Osteoblast (primary cell): ENCODE data around the gene EPHB4. TPM values are rescaled to one million over a fixed set of nuclear protein-coding genes. Genes with fewer than 3 reads are reported as not detected.

Experiments
- DNase-seq: peaks from one replicate; pipeline ENCODE4 v3.0.0; 2011; ENCODE audit warnings: low spot score, mixed read lengths; ENCODE audit not compliant: insufficient read length; ENCODE audit errors: missing footprints
- H2AFZ ChIP-seq: 2 replicates; pipeline ENCODE4 v1.6.0; 2011; ENCODE audit warnings: mild to moderate bottlenecking, low read length
- H3K27ac ChIP-seq: 2 replicates; pipeline ENCODE4 v1.5.1; 2011; ENCODE audit warnings: mild to moderate bottlenecking, low read depth, low read length, moderate library complexity
- H3K27me3 ChIP-seq: 2 replicates; pipeline ENCODE4 v1.6.0; 2012; ENCODE audit warnings: mild to moderate bottlenecking, control low read depth, inconsistent platforms, low read length, moderate library complexity; ENCODE audit not compliant: insufficient read depth
- H3K36me3 ChIP-seq: 2 replicates; pipeline ENCODE4 v1.5.1; 2011; ENCODE audit warnings: mild to moderate bottlenecking, low read length, control low read depth, moderate library complexity; ENCODE audit not compliant: insufficient read depth
- H3K4me1 ChIP-seq: 2 replicates; pipeline ENCODE4 v1.5.1; 2011; ENCODE audit warnings: mild to moderate bottlenecking, low read length, control low read depth, moderate library complexity; ENCODE audit not compliant: insufficient read depth
- H3K4me2 ChIP-seq: 2 replicates; pipeline ENCODE4 v1.6.0; 2011; ENCODE audit warnings: mild to moderate bottlenecking, low read length; ENCODE audit not compliant: insufficient read depth
- H3K4me3 ChIP-seq: fragments of 200-600 bp; sonication (generic); 3 replicates; pipeline ENCODE4 v1.5.1; 2012; ENCODE audit warnings: mild to moderate bottlenecking, low read length, inconsistent platforms; ENCODE audit not compliant: insufficient read depth
- H3K79me2 ChIP-seq: 2 replicates; pipeline ENCODE4 v1.6.0; 2012; ENCODE audit warnings: mild to moderate bottlenecking, low read length, control low read depth, inconsistent platforms; ENCODE audit not compliant: insufficient read depth
- H3K9me3 ChIP-seq: 2 replicates; pipeline ENCODE4 v1.5.1; 2011; ENCODE audit warnings: low read depth, low read length, control low read depth
- H4K20me1 ChIP-seq: 2 replicates; pipeline ENCODE4 v1.6.0; 2012; ENCODE audit warnings: mild to moderate bottlenecking, low read length, control low read depth; ENCODE audit not compliant: insufficient read depth
- total RNA-seq: library from RNA; depleted of rRNA; stranded (reverse); fragments of >200 nt; gene quantifications from 2 replicates; pipeline ENCODE4 v1.2.3, GENCODE V29; 2012
- TF ChIP-seq, protein P1 (sequence below): IDR thresholded peaks from 2 replicates; pipeline ENCODE4 v1.5.1; 2011; ENCODE audit warnings: mild to moderate bottlenecking, low read depth, low read length, moderate library complexity; ENCODE audit errors: extremely low read depth

EPHB4 gene
- total RNA-seq, 1 donor: 47.0 TPM

DNA sequence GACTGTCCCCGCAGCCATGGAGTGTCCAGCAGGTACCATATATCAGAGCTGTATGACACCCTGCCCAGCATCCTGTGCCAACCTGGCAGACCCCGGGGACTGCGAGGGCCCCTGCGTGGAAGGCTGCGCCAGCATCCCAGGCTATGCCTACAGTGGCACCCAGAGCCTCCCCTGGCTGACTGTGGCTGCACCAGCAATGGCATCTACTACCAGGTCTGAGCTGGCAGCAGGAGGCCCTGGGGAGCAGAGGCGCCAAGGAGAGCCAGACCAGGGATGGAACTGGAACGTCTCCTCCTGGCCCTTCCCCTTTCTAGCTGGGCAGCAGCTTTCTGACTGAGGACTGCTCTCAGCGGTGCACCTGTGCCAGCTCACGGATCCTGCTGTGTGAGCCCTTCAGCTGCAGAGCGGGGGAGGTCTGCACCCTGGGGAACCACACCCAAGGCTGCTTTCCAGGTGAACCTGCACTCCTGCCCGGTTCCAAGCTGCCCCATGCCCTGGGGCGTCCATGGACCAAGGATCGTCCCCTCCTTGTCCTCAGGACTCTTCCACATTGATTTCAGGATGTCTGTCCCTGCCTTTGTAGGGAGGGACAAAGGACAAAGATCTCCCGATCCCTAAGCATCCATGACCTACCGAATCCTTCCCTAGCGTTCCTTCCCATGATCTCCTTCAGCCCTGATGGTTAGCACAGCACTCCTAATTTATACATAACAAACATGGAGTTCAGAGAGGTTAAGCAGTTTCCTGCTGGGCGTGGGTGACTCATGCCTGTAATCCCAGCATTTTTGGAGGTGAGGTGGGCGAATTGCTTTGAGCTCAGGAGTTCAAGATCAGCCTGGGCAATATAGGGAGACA, 33.3 kb downstream of the EPHB4 start:
- peak; percentile 80 for DNase-seq
- Histone ChIP-seq H3K4me3 (no peak overlapping the region), H3K4me2 (no peak overlapping the region), H3K4me1 (no peaks in the 10 kb centered on the region), H3K36me3 (no peaks in the 10 kb centered on the region), H3K9me3 (no peaks in the 10 kb centered on the region), H3K79me2 (no peaks in the 10 kb centered on the region), H4K20me1 (no peaks in the 10 kb centered on the region), H3K27me3 (peaks cover 10% of the 10 kb centered on the region), H2AFZ (no peak overlapping the region), H3K27ac (no peak overlapping the region)
- TF ChIP-seq, protein P1, sequence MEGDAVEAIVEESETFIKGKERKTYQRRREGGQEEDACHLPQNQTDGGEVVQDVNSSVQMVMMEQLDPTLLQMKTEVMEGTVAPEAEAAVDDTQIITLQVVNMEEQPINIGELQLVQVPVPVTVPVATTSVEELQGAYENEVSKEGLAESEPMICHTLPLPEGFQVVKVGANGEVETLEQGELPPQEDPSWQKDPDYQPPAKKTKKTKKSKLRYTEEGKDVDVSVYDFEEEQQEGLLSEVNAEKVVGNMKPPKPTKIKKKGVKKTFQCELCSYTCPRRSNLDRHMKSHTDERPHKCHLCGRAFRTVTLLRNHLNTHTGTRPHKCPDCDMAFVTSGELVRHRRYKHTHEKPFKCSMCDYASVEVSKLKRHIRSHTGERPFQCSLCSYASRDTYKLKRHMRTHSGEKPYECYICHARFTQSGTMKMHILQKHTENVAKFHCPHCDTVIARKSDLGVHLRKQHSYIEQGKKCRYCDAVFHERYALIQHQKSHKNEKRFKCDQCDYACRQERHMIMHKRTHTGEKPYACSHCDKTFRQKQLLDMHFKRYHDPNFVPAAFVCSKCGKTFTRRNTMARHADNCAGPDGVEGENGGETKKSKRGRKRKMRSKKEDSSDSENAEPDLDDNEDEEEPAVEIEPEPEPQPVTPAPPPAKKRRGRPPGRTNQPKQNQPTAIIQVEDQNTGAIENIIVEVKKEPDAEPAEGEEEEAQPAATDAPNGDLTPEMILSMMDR: no peak

DNA sequence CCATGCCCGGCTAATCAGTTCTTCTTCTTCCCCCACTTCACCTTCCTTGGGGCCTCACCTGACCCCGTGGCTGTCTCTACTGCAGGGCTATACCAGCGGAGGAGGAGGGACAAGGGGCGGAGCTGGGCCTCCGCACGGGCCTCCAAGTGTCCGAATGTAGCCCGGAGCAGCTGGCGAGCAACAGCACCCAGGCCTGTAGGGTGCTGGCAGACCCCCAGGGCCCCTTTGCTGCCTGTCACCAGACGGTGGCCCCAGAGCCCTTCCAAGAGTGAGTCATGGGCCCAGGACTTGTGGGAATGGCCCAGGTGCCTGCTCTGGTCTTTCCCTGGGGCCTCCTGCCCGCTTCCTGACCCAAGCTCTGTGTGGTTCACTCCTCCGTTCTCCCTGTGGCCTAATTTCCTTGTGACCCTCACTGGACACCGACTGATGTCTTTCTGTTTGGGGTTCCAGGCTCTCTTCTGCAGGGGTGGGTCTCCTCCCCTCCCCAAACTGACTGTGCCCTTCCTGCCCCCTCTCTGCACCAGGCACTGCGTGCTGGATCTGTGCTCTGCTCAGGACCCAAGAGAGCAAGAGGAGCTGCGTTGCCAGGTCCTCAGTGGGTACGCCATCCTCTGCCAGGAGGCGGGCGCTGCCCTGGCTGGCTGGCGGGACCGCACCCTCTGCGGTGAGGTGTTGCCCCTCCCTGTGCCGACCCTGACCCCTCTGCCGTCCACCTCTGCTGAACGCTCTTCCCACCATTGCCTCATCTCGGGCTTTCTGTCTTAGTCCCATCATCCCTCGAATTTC, 35.2 kb downstream of the EPHB4 start:
- Histone ChIP-seq H3K36me3 (no peaks in the 10 kb centered on the region), H3K79me2 (no peaks in the 10 kb centered on the region), H3K27ac (no peak overlapping the region), H3K4me3 (no peak overlapping the region), H2AFZ (no peak overlapping the region), H3K4me2 (no peak overlapping the region), H3K9me3 (no peaks in the 10 kb centered on the region), H4K20me1 (no peaks in the 10 kb centered on the region), H3K4me1 (no peaks in the 10 kb centered on the region), H3K27me3 (peaks cover 10% of the 10 kb centered on the region)
- TF ChIP-seq, protein P1: no peak
- no peak for DNase-seq

DNA sequence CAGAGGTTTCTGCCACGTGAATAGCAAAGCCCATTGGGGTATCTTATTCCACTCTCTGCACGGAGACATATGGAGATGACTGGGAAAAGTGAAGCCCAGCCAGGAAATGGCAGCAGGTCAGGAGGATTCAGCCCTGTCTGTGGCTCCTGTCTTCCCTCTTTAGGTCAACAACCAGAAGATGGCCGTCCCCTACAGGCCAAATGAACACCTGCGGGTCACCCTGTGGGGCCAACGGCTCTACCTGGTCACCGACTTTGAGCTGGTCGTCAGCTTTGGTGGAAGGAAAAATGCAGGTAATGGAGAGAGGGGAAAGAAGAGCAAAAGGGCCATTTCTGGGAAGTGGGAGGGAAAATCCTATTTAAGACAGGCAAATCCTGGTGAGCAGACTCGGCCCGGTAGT, 38.3 kb downstream of the EPHB4 start:
- Histone ChIP-seq H3K9me3 (no peaks in the 10 kb centered on the region), H3K4me3 (no peak overlapping the region), H4K20me1 (no peaks in the 10 kb centered on the region), H2AFZ (no peak overlapping the region), H3K27me3 (peaks cover 2% of the 10 kb centered on the region), H3K36me3 (no peaks in the 10 kb centered on the region), H3K79me2 (no peaks in the 10 kb centered on the region), H3K4me2 (no peak overlapping the region), H3K27ac (no peak overlapping the region), H3K4me1 (no peaks in the 10 kb centered on the region)
- DNase-seq: no peak
- TF ChIP-seq, protein P1: no peak

DNA sequence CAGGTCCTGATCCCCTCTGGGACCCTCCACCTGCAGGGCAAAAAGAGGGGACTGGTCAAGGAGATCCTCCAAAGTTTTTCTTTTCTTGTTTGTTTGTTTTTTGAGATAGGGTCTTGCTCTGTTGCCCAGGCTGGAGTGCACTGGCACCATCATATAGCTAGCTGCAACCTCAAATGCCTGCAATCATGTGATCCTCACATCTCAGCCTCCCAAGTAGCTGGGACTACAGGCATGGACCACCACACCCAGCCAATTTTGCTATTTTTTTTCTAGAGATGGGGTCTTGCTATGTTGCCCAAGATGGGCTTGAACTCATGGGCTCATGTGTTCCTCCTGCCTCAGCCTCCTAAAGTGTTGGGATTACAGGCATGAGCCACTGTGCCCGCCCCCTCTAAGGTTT, 41.0 kb downstream of the EPHB4 start:
- Histone ChIP-seq H3K4me3 (no peak overlapping the region), H4K20me1 (no peaks in the 10 kb centered on the region), H3K27me3 (no peaks in the 10 kb centered on the region), H3K4me1 (no peaks in the 10 kb centered on the region), H3K27ac (no peak overlapping the region), H2AFZ (no peak overlapping the region), H3K4me2 (no peak overlapping the region), H3K36me3 (no peaks in the 10 kb centered on the region), H3K9me3 (no peaks in the 10 kb centered on the region), H3K79me2 (no peaks in the 10 kb centered on the region)
- no peak for DNase-seq
- TF ChIP-seq, protein P1: no peak
